Bronchial epithelial cell (primary cell): ENCODE data around the gene NET1. TPM values are rescaled to one million over a fixed set of nuclear protein-coding genes. Genes with fewer than 3 reads are reported as not detected.

Source experiments
- DNase-seq: peaks from one replicate; pipeline ENCODE4 v3.0.0-alpha.2; 2010; ENCODE audit warnings: low read depth
- FAIRE-seq: peaks from 2 replicates; lab custom pipeline; 2011; peaks lifted over from hg19 to GRCh38; lab: Jason Lieb, UNC
- H3K27me3 ChIP-seq: 2 replicates; pipeline ENCODE4 v1.5.1; 2011; ENCODE audit warnings: low read length; ENCODE audit not compliant: control insufficient read depth, insufficient read depth
- H3K36me3 ChIP-seq: 2 replicates; pipeline ENCODE4 v1.5.1; 2011; ENCODE audit warnings: low read length; ENCODE audit not compliant: control insufficient read depth, insufficient read depth
- H3K4me3 ChIP-seq: 2 replicates; pipeline ENCODE4 v1.5.1; 2011; ENCODE audit warnings: mild to moderate bottlenecking, low read depth, low read length, control low read depth
- total RNA-seq: library from RNA; depleted of rRNA; stranded (reverse); fragments of >200 nt; gene quantifications from 2 replicates; pipeline ENCODE4 v1.2.1, GENCODE V29; 2014
- TF ChIP-seq, protein P1 (sequence below): IDR thresholded peaks from 2 replicates; pipeline ENCODE4 v1.5.1; 2011; ENCODE audit warnings: mild to moderate bottlenecking, moderate library complexity, low read length, control low read depth, inconsistent platforms; ENCODE audit not compliant: insufficient read depth, severe bottlenecking

Gene NET1
- total RNA-seq, 1 donor from 2014 or later, result 118 TPM

DNA sequence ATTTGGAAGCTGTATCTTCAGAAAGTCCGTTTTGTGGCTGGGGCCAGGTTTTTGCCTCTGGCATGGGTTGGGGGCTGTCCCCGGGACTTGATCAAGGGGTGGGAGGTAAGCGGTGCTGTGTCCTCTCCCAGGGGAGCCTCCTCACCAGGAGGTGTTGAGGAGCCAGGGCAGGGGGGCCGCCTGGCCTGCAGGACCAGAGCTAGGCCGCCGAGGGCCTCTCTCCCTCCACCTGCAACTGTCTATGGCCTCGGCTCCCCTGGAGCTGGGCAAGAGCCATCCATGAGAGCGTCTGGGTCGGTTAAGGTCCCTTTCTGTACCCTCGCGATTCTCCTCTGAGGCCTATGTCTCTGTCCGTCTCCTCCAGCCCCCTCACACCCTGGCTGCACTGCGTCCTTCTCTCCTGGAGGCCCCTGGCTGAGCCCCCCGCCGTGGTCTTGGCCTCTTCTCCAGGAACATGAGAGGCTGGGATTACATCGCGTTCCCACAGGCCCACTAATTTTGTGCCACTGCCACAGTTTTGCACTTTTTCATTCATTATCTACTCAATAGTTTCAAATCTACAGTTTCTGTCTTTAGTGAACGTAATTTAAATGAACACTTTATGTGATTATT, 66.4 kb downstream of the NET1 start:
- H3K4me3 ChIP-seq, result no peak overlapping the region
- DNase-seq (no peak), FAIRE-seq (no peak)
- no peaks in the 10 kb centered on the region for H3K27me3 ChIP-seq
- TF ChIP-seq, protein P1, sequence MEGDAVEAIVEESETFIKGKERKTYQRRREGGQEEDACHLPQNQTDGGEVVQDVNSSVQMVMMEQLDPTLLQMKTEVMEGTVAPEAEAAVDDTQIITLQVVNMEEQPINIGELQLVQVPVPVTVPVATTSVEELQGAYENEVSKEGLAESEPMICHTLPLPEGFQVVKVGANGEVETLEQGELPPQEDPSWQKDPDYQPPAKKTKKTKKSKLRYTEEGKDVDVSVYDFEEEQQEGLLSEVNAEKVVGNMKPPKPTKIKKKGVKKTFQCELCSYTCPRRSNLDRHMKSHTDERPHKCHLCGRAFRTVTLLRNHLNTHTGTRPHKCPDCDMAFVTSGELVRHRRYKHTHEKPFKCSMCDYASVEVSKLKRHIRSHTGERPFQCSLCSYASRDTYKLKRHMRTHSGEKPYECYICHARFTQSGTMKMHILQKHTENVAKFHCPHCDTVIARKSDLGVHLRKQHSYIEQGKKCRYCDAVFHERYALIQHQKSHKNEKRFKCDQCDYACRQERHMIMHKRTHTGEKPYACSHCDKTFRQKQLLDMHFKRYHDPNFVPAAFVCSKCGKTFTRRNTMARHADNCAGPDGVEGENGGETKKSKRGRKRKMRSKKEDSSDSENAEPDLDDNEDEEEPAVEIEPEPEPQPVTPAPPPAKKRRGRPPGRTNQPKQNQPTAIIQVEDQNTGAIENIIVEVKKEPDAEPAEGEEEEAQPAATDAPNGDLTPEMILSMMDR, result no peak
- H3K36me3 ChIP-seq, result no peaks in the 10 kb centered on the region

DNA sequence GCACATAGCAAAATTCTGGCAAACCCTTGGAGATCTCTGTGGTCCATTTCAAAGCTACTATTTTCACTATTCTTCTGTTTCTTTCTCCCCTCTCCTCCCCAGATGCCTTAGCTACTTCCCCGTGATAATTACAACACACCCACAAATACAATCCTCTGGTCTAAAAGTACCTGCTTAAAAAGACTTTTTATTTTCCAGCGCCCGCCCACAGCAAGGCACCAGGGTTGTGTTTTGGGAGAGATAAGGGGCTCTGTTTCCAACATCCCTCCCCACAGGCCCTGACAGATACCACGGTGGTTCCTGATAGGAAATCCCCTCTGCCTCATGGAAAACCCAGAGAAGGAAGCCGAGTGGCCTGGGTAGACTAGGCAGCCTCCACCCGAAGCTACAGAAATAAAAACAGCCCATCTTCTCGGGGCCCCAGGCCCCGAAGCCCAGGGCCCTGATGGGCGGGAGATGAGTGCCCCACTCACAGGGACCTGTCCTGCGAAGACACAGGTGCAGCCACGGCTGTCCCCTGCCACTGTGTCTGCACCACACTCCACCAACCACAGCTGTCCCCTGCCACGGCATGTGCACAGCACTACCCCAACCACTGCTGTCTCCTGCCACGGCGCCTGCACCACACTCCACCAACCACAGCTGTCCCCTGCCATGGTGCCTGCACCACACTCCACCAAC, 67.3 kb downstream of the NET1 start:
- Histone ChIP-seq H3K27me3 (no peaks in the 10 kb centered on the region), H3K4me3 (no peak overlapping the region), H3K36me3 (no peaks in the 10 kb centered on the region)
- FAIRE-seq, result no peak
- no peak for DNase-seq
- TF ChIP-seq, protein P1, result no peak

DNA sequence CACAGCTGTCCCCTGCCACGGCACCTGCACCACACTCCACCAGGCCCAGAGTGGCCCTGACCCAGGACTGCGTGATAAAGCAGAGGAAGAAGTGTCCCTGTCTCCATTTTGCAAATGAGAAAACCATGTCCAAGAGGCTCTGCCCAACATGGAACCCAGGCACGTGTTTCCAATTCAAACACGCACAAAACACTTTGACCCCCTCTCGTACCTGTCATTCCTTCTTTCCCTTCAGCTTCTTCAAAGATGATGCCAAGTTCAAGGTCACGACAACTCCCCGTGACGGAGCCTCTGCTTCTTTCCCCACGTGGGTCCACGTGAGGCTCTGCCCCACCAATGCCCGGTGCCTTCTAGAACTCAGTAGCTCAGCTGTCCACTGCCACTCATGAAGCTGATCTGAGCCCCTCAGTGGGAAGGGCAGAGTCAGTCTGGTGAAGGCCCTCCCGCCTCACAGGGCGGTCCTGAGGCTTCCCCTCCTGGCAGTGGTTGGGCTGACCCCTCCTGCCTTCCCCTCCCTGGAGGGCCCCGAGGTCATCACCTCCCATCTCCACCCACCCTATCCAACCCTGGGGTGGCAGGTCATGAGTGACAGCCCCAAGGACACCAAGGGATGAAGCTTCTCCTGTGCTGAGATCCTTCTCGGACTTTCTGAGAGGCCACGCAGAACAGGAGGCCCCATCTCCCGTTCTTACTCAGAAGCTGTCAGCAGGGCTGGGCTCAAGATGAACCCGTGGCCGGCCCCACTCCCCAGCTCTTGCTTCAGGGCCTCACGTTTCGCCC, 68.0 kb downstream of the NET1 start:
- TF ChIP-seq, protein P1, result no peak
- DNase-seq (no peak), FAIRE-seq (peak; percentile 58)
- H3K4me3 ChIP-seq, result no peak overlapping the region
- H3K36me3 ChIP-seq, result no peaks in the 10 kb centered on the region
- no peaks in the 10 kb centered on the region for H3K27me3 ChIP-seq

DNA sequence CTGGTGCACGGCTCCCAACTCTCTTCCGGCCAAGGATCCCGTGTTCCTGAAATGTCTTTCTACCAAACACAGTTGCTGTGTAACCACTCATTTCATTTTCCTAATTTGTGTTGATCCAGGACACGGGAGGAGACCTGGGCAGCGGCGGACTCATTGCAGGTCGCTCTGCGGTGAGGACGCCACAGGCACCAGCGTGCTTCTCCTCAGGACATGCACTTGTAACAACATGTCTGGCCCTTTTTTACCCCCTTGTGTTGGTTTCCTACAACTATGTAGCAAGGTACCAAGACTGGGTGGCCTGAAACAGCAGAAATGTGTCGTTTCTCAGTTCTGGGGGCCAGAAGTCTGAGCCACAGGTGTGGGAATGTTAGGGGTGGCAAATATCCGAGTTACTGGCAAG, 68.8 kb downstream of the NET1 start:
- Histone ChIP-seq H3K27me3 (no peaks in the 10 kb centered on the region), H3K4me3 (no peak overlapping the region), H3K36me3 (no peaks in the 10 kb centered on the region)
- TF ChIP-seq, protein P1, result no peak
- DNase-seq, result peak; percentile 66
- FAIRE-seq, result no peak

DNA sequence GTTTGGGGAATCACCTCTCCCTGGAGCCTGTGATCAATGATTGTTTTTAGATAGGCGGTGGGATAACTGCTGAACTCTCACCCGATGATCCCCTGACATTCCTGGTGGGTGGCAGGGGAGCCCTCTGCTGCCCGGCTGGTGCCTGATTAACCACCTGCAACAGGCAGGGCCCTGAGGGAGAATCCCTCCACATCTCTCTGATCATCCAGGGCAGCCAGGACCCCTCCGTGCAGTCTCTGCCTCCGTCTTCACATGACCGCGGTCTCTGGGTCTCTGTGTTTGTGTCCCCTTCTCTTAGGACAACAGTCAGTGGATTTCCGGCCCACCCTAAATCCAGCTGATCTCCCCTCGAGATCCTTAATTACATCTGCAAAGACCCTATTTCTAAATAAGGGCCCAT, 69.7 kb downstream of the NET1 start:
- FAIRE-seq (no peak), DNase-seq (no peak)
- Histone ChIP-seq H3K36me3 (no peaks in the 10 kb centered on the region), H3K27me3 (no peaks in the 10 kb centered on the region), H3K4me3 (no peak overlapping the region)
- TF ChIP-seq, protein P1, result no peak
